Choroid plexus epithelial cell (primary cell): ENCODE measurements around the gene SLC6A3.

Source experiments
- DNase-seq: peaks from one replicate; pipeline ENCODE4 v3.0.0-alpha.2; 2010; ENCODE audit warnings: low read depth
- H3K4me3 ChIP-seq: 2 replicates; pipeline ENCODE4 v1.5.1; 2011; ENCODE audit warnings: low read depth, mild to moderate bottlenecking, control low read depth, low read length, moderate library complexity
- TF ChIP-seq, protein P1 (sequence below): conservative IDR thresholded peaks from 2 replicates; pipeline ENCODE4 v1.5.1; 2011; ENCODE audit warnings: low read depth, mild to moderate bottlenecking, control low read depth, inconsistent platforms, low read length, moderate library complexity

The SLC6A3 gene

GRCh38 chr5:1352231-1353219, 92.7 kb downstream of the SLC6A3 start:
- TF ChIP-seq, protein P1, sequence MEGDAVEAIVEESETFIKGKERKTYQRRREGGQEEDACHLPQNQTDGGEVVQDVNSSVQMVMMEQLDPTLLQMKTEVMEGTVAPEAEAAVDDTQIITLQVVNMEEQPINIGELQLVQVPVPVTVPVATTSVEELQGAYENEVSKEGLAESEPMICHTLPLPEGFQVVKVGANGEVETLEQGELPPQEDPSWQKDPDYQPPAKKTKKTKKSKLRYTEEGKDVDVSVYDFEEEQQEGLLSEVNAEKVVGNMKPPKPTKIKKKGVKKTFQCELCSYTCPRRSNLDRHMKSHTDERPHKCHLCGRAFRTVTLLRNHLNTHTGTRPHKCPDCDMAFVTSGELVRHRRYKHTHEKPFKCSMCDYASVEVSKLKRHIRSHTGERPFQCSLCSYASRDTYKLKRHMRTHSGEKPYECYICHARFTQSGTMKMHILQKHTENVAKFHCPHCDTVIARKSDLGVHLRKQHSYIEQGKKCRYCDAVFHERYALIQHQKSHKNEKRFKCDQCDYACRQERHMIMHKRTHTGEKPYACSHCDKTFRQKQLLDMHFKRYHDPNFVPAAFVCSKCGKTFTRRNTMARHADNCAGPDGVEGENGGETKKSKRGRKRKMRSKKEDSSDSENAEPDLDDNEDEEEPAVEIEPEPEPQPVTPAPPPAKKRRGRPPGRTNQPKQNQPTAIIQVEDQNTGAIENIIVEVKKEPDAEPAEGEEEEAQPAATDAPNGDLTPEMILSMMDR, result no peak
- DNase-seq, result no peak
- H3K4me3 ChIP-seq, result no peak overlapping the region

- no peak overlapping the region for H3K4me3 ChIP-seq
- no peak for DNase-seq
- TF ChIP-seq, protein P1, result no peak
Measured at GRCh38 chr5:1351156-1351555, 94.1 kb downstream of the SLC6A3 start.

GRCh38 chr5:1349246-1349645, 96.0 kb downstream of the SLC6A3 start:
- TF ChIP-seq, protein P1, result no peak
- no peak for DNase-seq
- no peak overlapping the region for H3K4me3 ChIP-seq

DNA sequence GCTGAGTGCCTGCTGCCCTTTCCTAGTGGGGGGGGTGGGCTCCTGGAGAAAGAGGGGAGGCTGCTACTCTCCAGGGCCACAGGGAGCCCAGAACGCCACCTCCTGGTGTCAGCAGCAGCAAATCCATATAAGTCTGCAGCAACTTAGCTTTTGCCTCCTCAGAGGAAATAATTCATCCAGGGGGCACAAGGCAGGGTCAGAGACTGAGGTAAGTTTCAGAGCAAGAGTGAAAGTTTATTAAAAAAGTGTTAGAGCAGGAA, 96.3 kb downstream of the SLC6A3 start:
- H3K4me3 ChIP-seq, result no peak overlapping the region
- DNase-seq, result no peak
- TF ChIP-seq, protein P1, result no peak

DNA sequence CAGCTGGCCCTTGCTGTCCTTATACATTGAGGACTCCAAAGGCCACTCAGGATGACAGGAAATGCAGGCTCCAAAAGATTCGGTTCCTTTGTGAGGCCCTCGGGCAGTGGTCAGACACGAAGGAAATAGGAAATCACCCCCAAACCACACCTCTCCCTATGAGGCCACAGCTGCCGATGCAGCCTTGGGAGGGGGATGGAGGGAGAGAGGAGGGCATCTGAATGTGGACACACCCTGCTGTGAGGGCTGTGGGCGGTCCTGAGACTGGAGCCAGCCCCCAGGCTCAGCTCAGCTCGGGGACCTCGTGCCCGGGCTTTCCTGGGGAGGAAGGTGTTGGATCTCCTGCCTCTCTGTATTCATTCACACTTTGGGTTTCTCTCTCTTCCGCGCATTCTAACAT, 97.7 kb downstream of the SLC6A3 start:
- DNase-seq, result no peak
- TF ChIP-seq, protein P1, result no peak
- H3K4me3 ChIP-seq, result no peak overlapping the region

DNA sequence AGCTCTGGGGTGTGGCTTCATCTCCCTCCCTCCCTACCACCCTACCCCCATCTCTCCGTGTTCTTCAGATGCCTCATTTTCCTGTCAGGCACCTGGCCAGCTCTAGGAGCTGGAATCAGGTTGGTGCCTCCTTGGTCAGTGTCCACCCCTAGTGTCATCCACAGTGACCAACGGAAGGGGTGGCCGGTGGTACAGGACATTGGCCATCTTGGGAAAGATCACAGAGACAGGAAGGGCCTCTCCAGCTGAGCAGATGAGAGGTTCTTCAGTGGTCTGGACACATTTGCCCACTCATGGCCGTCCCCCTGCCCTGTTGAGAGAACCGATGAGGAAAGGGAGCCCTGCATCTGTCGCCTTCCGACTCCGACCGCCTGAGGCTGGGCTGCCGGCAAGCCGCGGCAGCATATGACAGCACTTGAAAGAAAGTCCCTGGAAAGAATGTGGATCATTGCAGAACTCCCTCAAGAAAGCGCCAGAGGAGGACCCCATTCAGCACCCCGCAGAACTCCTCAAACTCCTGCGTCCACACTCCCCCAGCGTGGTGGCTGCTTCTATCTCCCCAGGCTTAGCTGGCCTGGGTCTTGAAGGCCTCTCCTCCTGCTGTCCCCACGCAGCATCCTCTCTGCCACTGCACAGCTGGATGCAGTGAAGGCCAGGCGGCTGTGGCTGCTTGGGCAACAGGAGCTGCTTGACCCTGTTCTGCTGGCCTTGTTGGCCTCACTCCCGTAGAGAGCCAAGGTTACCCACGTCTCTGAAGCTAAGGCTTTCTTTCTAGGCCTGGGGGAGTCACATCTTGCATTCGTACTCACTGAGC, 98.4 kb downstream of the SLC6A3 start:
- no peak overlapping the region for H3K4me3 ChIP-seq
- no peak for DNase-seq
- TF ChIP-seq, protein P1, result no peak
